ENCODE measurements around the gene EIF2A.
"Not testable (repeated sequence)": the region's sequence is repeated elsewhere in the genome, so short reads cannot be mapped to it uniquely, and the experiment has no call there.

Gene EIF2A

DNA sequence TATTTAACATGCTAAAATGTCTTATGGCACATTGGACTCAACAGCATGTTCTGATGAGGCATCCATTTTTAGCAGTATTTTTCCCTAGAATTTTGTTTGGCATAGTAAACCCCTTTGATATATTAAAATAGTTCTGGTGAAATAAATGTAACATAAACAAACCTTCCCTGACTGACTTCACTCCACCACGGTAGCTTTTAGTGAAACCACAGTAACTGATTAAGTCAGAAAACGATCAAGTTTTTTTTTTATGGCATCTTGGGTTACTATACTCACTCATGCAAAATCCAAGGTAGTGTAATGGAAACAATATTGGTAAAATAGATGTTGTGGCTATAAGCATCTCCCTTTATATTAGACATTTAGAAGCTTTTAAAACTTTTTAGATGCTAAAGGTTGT, 3.1 kb upstream of the EIF2A start:
- no peak for DNase-seq

DNA sequence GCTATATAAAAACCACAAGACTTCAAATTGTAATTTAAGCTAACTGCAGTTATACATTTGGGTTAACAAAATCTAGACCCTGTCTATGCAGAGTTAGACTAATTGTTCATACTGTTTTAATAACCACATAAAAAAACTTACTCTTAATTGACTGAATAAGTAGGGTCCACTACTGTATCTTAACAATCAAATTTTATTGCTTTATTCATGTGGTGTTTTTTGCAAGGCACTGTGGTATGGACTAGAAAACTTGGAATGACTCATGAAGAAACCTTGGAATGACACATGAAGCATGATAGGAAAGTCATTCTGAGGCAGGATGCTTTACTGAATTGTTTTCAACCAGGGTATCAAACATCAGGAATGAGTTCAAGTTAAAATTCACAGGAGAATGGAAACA, 2.5 kb upstream of the EIF2A start:
- no peak for DNase-seq

DNA sequence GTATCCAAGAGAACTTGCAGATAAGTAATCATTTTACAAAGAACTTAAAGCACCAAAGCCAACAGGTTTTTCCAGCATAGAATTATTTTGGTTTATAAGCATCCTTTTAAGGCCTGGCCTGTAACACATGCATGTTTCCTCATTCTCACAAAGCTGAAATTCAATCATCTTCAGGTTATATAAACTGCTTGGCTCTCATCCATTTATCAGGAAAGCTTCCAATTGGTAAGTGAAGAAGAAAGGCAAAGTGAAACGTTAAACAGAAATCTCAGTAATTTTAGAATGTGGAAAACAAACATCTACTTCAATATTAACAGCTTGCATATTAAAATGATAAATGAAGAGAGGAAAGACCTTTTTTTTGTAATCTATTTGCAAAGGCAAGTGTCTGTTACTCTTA, 1.9 kb upstream of the EIF2A start:
- no peak for DNase-seq

DNA sequence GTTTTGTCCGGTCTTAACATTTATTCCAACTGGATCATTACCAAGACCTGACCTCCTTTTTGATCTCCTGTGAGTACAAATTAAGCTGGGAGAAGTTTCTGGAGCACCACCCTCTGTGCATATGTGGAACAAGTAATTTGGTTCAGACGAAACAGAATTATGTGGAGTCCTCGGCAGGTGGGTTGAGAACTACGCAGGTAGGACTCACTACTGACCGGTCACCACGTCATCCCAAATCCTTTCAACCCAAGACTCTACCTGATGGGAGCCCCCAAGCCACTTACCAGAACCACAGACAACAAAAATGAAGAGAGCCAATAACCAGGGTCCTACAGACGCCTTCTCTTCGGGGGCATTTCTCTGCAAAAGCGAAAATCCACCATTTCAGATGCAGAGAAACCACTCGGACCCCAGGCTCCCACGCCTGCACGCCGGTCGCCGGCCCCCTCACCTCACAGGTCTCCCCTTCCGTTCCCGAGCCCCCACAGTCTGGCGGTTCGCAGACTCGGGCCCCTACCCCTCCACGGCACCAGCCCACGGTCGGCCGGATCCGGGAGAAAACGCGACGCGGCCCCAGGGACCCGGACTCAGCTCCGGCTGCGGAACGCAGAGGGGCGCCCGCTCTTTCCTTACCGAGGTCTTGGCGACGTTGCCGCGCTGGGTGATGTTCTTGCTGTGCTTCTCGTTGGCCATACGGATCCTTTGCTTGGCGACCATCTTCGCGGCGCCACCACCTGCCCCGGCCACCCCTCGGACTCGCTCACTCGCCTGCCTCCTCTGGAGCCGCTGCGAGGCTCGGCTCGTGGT, 965 bp upstream of the EIF2A start:
- DNase-seq, result peak; percentile 63 to 69

- peak in 1 of 2 experiments; percentile 34 for DNase-seq
Observed at GRCh38 chr3:150547045-150547741, 606 bp downstream of the EIF2A start.

GRCh38 chr3:150555859-150556436, 9.4 kb downstream of the EIF2A start:
- no peak for DNase-seq

GRCh38 chr3:150556792-150557191, 10.2 kb downstream of the EIF2A start:
- no peak for DNase-seq

GRCh38 chr3:150557725-150558124, 11.1 kb downstream of the EIF2A start:
- no peak for DNase-seq

- no peak for DNase-seq
Observed at GRCh38 chr3:150564243-150564642, 17.7 kb downstream of the EIF2A start.

GRCh38 chr3:150567328-150567727, 20.7 kb downstream of the EIF2A start:
- DNase-seq, result no peak

DNA sequence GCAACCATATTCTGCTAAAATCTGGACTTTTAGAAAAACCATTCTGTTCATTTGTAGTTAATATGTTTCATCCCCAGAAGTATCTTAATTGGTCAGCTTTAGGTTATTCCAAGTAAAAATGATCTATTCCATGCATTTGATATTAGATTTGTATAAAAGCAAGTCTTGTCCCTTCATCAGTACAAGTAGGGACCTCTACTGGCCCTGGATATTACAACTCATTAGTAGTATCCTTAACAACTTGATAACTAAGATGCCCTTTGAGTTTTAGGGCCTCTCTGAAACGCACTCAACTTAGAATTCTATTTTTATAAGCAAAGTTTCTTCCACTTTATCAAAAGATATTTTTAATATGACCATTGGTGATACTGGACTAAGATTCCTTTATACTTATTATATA, 31.3 kb downstream of the EIF2A start:
- peak in 1 of 2 experiments; percentile 16 for DNase-seq

DNA sequence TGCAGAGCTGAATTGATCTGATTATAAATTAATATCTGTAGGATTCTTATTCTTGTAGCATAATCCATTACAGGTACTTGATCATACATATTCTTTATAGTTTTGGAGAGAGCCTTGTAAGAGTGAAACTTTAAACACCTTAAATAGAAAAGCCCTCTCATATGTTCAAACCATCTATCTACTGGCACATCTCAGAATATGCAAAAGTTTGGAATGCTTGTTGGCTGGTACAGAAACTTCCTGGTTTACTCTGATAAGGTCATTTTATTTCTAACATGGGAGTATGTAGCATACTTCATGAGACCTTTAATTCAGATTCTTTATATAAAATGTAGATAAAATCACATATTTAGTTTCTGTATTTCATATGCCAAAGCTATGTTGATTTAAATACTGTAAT, 34.6 kb downstream of the EIF2A start:
- DNase-seq, result no peak

GRCh38 chr3:150582620-150583019, 36.0 kb downstream of the EIF2A start:
- no peak for DNase-seq

DNA sequence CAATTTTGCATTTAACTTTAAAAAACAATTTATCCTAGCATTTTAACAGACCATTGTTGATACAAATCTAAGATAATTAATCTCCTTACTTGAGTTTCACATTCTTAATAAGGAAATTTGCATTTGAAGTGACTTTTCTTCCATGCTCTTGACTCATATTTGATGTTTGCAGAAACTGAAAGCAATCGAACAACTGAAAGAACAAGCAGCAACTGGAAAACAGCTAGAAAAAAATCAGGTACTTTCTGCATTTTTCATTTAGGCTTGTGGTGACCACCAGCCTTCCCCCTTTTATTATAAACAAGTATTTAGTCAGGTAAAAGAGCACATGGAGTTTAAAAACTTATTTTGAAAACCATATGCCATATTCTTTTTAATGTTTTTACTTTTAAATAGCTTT, 36.4 kb downstream of the EIF2A start:
- no peak for DNase-seq

DNA sequence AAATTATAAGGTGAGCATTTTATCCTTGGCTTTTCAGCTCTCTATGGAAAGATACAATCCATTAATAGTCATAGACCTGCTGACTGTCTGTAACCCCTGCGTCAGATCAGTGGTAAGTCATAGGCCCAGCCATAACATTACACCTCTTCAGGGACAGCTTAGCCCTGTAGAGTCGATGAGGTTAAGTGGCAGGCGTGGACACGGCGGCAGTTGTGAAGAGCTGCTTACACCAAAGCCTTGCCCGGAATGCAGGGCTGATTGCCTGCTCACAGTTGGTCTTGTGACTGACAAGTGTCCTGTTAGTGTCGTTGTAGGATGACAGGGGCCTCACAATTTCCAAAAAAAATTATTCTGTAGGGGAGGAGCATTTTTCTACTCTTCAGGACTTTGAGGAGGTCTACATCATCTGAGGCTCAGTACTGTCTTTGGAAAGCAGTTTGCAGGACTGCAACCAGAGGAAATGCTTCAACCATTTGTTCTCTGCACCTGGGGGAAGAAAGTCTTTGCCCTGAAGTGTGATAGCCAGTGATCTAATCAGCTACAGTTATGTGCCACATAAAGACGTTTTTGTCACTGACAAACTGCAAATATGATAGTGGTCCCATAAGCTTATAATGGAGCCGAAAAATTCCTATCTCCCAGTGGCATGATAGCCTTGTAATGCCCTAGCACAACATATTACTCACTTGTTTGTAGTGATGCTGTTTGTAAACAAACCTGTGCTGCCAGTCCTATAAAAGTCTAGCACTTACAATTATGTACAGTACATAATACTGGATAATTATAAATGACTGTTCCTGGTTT, 41.6 kb downstream of the EIF2A start:
- DNase-seq, result no peak

DNA sequence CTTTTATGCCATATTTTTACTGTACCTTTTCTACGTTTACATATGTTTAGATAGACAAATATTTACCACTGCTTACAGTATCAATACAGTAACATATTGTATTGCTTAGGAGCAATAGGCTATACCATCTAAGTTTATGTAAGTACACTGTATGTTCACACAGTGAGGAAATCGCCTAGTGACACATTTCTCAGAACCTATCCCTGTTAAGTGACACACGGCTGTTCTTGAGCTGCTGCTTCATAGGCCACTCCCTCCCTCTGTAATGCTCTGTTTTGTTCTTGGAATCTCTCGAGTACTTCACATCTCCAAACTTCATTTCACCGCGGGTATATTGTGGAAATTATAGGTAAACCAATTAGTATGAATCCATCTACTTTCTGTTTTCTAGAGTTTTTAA, 43.2 kb downstream of the EIF2A start:
- no peak for DNase-seq

DNA sequence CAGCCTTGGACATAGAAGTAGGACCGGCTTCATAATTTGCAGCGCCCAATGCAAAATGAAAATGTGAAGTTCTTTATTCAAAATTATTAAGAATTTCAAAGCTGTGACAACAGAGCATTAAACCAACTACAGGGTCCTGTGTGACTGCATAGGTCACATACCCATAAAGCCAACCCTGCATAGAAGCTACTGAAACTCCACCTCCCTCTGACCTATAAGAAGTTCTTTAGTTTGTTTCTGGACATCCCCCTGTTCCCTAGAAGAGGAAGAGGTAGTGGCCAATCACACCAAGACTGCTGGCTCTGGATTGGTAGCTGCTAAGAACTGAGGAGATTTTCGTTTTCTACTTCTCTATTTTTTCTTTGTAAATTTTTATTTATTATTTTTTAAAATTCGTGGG, 47.6 kb downstream of the EIF2A start:
- no peak for DNase-seq

GRCh38 chr3:150597646-150598045, 51.1 kb downstream of the EIF2A start:
- DNase-seq, result no peak

DNA sequence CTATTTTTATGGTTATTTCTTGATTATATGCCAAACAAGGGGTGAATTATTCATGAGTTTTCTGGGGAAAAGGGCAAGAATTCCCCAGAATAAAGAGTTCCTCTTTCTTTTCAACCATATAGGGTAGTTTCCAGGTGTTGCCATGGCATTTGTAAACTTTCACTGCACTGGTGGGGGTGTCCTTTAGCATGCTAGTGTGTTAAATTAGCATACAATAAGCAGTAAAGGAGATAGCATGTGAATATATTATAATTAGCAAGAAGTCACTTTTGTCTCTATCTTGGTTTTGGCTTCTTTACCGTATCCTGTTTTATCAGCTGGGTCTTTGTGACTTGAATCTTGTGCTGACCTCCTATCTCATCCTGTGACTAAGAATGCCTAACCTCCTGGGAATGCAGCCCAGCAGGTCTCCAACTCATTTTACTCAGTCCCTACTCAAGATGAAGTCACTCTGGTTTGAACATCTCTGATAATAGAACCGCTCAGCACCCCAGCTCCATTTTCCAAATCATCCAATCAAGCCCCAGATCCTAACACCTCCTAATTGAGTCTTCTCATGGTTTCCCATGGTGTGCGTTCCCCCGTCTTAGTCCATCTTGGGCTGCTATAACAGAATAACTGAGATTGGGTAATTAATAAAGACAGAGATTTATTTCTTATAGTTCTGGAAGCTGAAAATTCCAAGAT, 53.2 kb downstream of the EIF2A start:
- DNase-seq, result no peak

- not testable (repeated sequence) for DNase-seq
Observed at GRCh38 chr3:150600647-150601530, 54.3 kb downstream of the EIF2A start.

DNA sequence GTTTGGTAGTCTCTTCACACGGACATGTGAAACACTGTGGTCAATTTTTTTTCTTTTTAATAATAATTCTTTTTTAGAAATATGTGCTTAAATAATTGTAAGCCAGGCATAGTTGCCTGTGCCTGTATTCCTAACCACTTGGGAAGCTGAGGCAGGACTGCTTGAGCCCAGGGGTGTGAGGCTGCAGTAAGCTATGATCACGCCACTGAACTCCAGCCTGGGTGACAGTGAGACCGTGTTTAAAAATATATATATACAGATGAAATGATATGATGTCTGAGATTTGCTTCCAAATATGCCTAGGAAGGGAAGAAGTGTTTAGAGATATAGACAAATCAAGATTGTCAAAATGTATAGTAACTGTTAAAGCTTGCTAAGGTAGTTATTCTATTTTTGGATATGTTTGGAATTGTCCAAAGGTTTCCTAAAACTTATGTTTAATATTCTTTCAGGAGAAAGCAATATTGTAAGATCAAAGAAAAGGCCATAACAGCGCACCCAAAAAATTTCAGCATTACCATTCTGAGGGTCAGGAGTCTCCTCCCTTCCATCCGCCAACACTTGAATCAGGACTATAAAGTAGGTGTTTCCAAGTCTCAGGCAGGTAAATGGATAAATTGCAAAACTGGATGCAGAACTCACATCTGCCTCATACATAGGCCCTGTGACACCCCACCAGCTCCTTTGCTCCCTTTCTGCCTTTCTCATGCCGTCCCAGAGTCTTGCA, 56.0 kb downstream of the EIF2A start:
- DNase-seq, result no peak

All from NCI-H526 (cell line).